Activated T-helper 1 cell treated with anti-CD3 and anti-CD28 coated beads, Interleukin-12 subunit alpha, Interleukin-12 subunit beta, Interleukin-2, Interleukin-4 antibody, amounts not matched to agents 30 ng/mL and 10 ng/mL and 1 ng/mL, durations not matched to agents 14 hours and 24 hours and 36 hours (primary cell): ENCODE measurements around the gene PSD. TPM values are rescaled to one million over a fixed set of nuclear protein-coding genes. Genes with fewer than 3 reads are reported as not detected.
"Not testable (repeated sequence)": the region's sequence is repeated elsewhere in the genome, so short reads cannot be mapped to it uniquely, and the experiment has no call there.

Experiments used
- DNase-seq: peaks from one replicate; pipeline ENCODE4 v3.0.0; 2021; ENCODE audit warnings: low spot score
- H3K27ac Mint-ChIP-seq: one replicate; pipeline ENCODE4 v1.8.0; 2021; ENCODE audit warnings: mild to moderate bottlenecking, mixed read lengths
- H3K27me3 Mint-ChIP-seq: one replicate; pipeline ENCODE4 v1.8.0; 2022; ENCODE audit warnings: mild to moderate bottlenecking, moderate library complexity, mixed read lengths; ENCODE audit not compliant: insufficient read depth
- H3K36me3 Mint-ChIP-seq: one replicate; pipeline ENCODE4 v1.8.0; 2021; ENCODE audit warnings: low read depth, mixed read lengths
- H3K4me1 Mint-ChIP-seq: one replicate; pipeline ENCODE4 v1.8.0; 2021; ENCODE audit warnings: low read depth, mixed read lengths
- H3K4me3 Mint-ChIP-seq: one replicate; pipeline ENCODE4 v1.8.0; 2021; ENCODE audit warnings: mild to moderate bottlenecking, moderate library complexity, mixed read lengths
- H3K9me3 Mint-ChIP-seq: one replicate; pipeline ENCODE4 v1.8.0; 2021; ENCODE audit warnings: mixed read lengths
- intact Hi-C: fragments of 100-400 bp; cut with micrococcal nuclease; formaldehyde crosslinking; loops from one replicate; pipeline ENCODE4 v1.15.1; 2024
- total RNA-seq: library from RNA; stranded (reverse); gene quantifications from 2 replicates; pipeline ENCODE4 v1.2.3, GENCODE V29; 2022

PSD gene
- 9.9 and 10.6 TPM in 2 replicates for total RNA-seq

GRCh38 chr10:102418622-102419268, at the start of gene PSD:
TSS of gene PSD (minus strand) at chr10:102418785. CDS start at chr10:102417038, 1,747 bp downstream.
- peaks cover 11% of the 10 kb centered on the region for H3K36me3 Mint-ChIP-seq
- H3K27ac Mint-ChIP-seq: peak within 1 kb of the TSS; percentile 87
- H3K9me3 Mint-ChIP-seq: no peaks in the 10 kb centered on the region
- peaks cover 34% of the 10 kb centered on the region for H3K4me1 Mint-ChIP-seq
- intact Hi-C loops: no loop called here
- DNase-seq: no peak
- peak within 1 kb of the TSS; percentile 99 for H3K4me3 Mint-ChIP-seq
- H3K27me3 Mint-ChIP-seq: peaks cover 12% of the 10 kb centered on the region

DNA sequence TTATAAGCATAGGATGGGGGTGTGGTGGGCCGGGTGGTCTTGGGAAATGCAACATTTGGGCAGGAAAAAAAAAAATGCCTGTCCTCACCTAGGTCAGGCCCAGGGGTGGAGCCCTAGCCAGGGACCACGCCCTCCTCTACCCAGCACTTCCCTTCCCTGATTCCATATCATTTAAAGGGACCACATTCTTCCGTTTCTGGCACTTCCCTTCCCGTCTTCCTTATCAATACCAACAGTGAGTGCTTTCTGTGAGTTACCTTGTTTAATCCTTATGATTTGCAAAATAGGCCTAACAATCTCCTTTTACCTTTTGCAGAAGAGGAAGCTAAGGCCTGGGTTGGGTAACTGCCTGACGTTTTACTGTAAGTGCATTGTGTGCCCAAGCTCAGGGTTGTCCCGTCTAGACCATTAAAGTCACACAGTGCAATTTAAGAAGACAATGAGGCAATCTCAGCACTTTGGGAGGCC, 49.4 kb upstream of the PSD start:
- Mint-ChIP-seq H3K4me1 (peaks cover 6% of the 10 kb centered on the region), H3K27me3 (no peaks in the 10 kb centered on the region), H3K4me3 (no peak overlapping the region), H3K9me3 (no peaks in the 10 kb centered on the region), H3K27ac (no peak overlapping the region), H3K36me3 (peaks cover 5% of the 10 kb centered on the region)
- intact Hi-C loops: no loop called here
- DNase-seq: no peak

- Mint-ChIP-seq H3K9me3 (no peaks in the 10 kb centered on the region), H3K4me3 (no peak overlapping the region), H3K27ac (no peak overlapping the region), H3K36me3 (peaks cover 5% of the 10 kb centered on the region), H3K4me1 (peaks cover 13% of the 10 kb centered on the region), H3K27me3 (no peaks in the 10 kb centered on the region)
- intact Hi-C loops: no loop called here
- DNase-seq: no peak
These were observed 48.7 kb upstream of the PSD start for GRCh38 chr10:102467318-102467717.

DNA sequence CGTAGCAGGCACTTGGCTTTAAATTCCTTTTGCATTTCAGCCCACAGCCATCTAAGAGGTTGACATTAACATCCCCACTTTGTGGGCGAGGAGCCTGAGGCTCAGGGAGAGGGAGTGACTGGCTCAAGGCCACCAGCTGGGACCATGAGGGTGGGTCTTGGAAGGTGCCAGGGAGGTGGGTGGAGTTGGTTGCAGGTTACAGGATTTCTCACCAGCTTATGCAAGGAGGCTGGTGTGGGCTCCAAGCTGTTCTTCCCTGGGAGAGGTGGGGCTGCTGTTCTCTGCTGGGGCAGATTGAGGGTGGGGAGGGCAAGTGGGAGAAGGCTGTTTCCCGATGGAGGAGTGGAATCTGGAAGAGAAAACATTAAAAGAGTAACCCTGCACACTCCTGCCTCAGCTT, 46.9 kb upstream of the PSD start:
- intact Hi-C loops: no loop called here
- Mint-ChIP-seq H3K27me3 (peaks cover 1% of the 10 kb centered on the region), H3K9me3 (no peaks in the 10 kb centered on the region), H3K36me3 (peaks cover 5% of the 10 kb centered on the region), H3K27ac (no peak overlapping the region), H3K4me3 (no peak overlapping the region), H3K4me1 (peaks cover 31% of the 10 kb centered on the region)
- DNase-seq: no peak

- Mint-ChIP-seq H3K4me3 (no peak overlapping the region), H3K9me3 (no peaks in the 10 kb centered on the region), H3K4me1 (peaks cover 26% of the 10 kb centered on the region), H3K36me3 (peaks cover 3% of the 10 kb centered on the region), H3K27me3 (peaks cover 1% of the 10 kb centered on the region), H3K27ac (no peak overlapping the region)
- DNase-seq: no peak
- intact Hi-C loops: no loop called here
These were observed 45.4 kb upstream of the PSD start for GRCh38 chr10:102463983-102464382.

DNA sequence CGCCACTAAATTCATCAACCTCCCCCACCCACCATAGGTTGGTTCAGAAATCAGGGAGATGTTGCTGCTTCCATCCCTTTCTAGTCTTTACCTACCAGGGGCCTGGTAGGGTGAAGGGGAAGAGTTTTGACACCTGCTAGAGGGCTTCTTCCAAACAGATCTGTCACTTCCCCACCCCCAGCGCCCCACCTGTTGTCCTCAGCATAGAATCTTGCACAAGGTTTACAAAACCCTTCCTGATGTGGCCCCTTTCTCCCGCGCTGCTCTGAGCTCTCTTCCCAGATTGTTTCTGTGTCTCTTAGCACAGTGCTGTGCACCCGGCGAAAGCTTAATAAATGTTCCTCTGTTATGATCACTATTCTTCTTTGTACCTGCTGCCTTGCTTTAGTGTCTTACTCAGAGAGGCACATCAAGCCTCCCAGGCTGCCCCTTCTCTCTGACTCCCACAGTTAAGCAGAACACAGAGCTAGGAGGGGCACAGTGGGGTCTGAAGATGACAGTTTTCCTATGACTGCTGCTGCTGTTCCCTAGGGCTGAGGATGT, 44.0 kb upstream of the PSD start:
- Mint-ChIP-seq H3K4me3 (peak overlapping the region; percentile 94), H3K27ac (peak overlapping the region; percentile 6), H3K4me1 (peaks cover 26% of the 10 kb centered on the region), H3K9me3 (no peaks in the 10 kb centered on the region), H3K27me3 (peaks cover 1% of the 10 kb centered on the region), H3K36me3 (peaks cover 5% of the 10 kb centered on the region)
- no peak for DNase-seq
- intact Hi-C loops: no loop called here

DNA sequence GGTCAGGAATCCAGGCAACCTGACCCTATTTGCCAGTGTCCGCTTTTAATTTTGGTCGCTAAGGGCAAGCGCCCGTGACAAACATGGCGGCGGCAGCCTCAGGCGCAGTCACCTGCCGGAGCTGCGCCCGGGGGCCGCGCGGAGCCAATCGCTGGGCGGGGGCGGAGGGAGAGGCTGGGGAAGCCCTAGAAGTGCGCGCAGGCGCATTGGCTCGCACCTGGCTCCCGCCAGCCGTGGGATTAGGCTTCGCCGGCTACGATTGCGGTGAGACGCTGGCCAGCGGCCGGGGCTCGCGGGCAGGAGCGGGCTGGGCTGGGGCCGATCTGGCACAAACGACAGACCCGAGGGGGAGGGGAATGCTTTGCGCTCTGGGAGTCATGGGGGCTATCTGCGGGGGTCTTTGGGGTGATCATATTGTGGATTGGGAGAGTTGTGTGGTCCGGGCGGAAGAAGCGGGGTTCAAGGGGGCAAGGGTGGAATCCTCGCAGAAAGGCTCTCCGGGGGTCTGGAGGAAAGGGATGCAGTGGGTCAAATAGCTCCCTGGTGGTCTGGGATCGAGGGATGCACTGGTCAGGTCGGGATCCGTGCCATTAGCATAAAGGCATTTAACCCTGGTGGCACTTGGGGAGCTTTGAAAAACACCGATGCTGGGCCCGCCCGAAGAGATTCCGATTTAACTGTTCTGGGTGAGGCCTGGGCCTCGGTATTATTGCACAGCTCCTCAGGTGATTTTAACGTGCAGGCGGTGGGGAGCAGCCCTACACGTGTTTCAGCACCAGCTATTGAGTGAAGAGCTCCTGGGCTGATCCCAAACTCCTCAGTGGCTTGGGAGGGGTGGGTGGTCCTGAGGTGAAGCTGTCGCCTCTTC, 42.8 kb upstream of the PSD start:
- Mint-ChIP-seq H3K4me3 (peak overlapping the region; percentile 94), H3K9me3 (no peaks in the 10 kb centered on the region), H3K27me3 (peaks cover 1% of the 10 kb centered on the region), H3K27ac (peak overlapping the region; percentile 87), H3K36me3 (peaks cover 3% of the 10 kb centered on the region), H3K4me1 (peaks cover 26% of the 10 kb centered on the region)
- peak; percentile 91 for DNase-seq
- intact Hi-C loops: loop anchor here (1.0 kb wide), 6 partner anchors 8 to 216 kb away; partner anchors contain the start of genes CUEDC2, GBF1 and SUFU

GRCh38 chr10:102460836-102461186, 42.2 kb upstream of the PSD start:
- intact Hi-C loops: loop anchor here (1.0 kb wide), 6 partner anchors 8 to 216 kb away; partner anchors contain the start of genes CUEDC2, GBF1 and SUFU
- H3K27me3 Mint-ChIP-seq: peaks cover 1% of the 10 kb centered on the region
- no peaks in the 10 kb centered on the region for H3K9me3 Mint-ChIP-seq
- H3K27ac Mint-ChIP-seq: peak overlapping the region; percentile 87
- H3K4me3 Mint-ChIP-seq: peak overlapping the region; percentile 94
- H3K4me1 Mint-ChIP-seq: peaks cover 26% of the 10 kb centered on the region
- DNase-seq: no peak
- peaks cover 5% of the 10 kb centered on the region for H3K36me3 Mint-ChIP-seq

GRCh38 chr10:102458656-102459055, 40.1 kb upstream of the PSD start:
- no peak overlapping the region for H3K4me3 Mint-ChIP-seq
- peaks cover 1% of the 10 kb centered on the region for H3K27me3 Mint-ChIP-seq
- H3K4me1 Mint-ChIP-seq: peaks cover 26% of the 10 kb centered on the region
- H3K36me3 Mint-ChIP-seq: peaks cover 11% of the 10 kb centered on the region
- intact Hi-C loops: no loop called here
- H3K27ac Mint-ChIP-seq: no peak overlapping the region
- DNase-seq: no peak
- H3K9me3 Mint-ChIP-seq: no peaks in the 10 kb centered on the region

GRCh38 chr10:102457591-102458150, 39.1 kb upstream of the PSD start:
- H3K4me3 Mint-ChIP-seq: no peak overlapping the region
- H3K9me3 Mint-ChIP-seq: no peaks in the 10 kb centered on the region
- H3K36me3 Mint-ChIP-seq: peaks cover 16% of the 10 kb centered on the region
- no peak for DNase-seq
- peaks cover 1% of the 10 kb centered on the region for H3K27me3 Mint-ChIP-seq
- H3K4me1 Mint-ChIP-seq: peaks cover 33% of the 10 kb centered on the region
- intact Hi-C loops: no loop called here
- H3K27ac Mint-ChIP-seq: no peak overlapping the region

GRCh38 chr10:102455893-102456471, 37.4 kb upstream of the PSD start:
- Mint-ChIP-seq H3K27ac (peak overlapping the region; percentile 18), H3K9me3 (no peaks in the 10 kb centered on the region), H3K4me1 (peaks cover 29% of the 10 kb centered on the region), H3K27me3 (no peaks in the 10 kb centered on the region), H3K36me3 (peaks cover 24% of the 10 kb centered on the region), H3K4me3 (no peak overlapping the region)
- DNase-seq: no peak
- intact Hi-C loops: no loop called here

GRCh38 chr10:102454662-102455487, 36.3 kb upstream of the PSD start:
- intact Hi-C loops, H3K9me3 Mint-ChIP-seq, H3K27ac Mint-ChIP-seq, H3K4me3 Mint-ChIP-seq, H3K27me3 Mint-ChIP-seq, DNase-seq: not testable (repeated sequence)
- Mint-ChIP-seq H3K36me3 (peaks cover 24% of the 10 kb centered on the region), H3K4me1 (peaks cover 24% of the 10 kb centered on the region)
